Activated effector memory CD4-positive, alpha-beta T cell treated with anti-CD3 and anti-CD28 coated beads, Interleukin-2, amount 50 U/mL, for 16 hours (primary cell): ENCODE data around the gene WDR45.

Experiments
- DNase-seq: peaks from one replicate; pipeline ENCODE4 v3.0.0-alpha.2; 2020

The WDR45 gene

DNA sequence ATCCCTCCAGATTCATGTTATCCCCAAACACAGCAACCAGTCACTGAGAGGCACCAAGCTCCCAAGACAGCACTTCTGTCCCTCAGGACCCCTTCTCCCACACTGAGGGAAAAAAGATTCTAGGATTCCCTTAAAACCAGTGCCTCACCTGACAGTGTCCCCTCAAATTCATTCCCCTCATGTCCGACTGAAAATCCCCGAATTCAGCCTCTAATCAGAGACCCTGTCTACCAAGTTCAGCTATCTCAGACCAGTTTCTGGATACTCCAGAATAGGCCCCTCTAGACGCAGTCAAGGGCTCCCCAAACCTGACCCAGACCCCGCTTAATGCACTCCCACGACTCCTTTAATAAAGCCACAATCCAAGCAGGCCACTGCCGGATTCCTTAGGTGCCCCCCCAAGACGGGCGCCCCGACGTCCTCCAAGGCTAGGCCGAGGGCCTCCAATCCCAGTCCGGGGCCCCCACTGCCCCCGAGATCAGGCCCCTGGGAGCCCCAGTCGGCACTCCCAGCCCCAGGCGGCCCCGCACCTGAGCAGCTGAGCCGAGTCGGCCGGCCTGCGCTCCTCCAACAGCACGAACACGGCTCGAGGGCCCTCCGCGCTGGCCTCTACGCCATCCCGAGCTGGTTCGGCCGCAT is 37.0 kb downstream of the WDR45 start:
- no peak for DNase-seq

DNA sequence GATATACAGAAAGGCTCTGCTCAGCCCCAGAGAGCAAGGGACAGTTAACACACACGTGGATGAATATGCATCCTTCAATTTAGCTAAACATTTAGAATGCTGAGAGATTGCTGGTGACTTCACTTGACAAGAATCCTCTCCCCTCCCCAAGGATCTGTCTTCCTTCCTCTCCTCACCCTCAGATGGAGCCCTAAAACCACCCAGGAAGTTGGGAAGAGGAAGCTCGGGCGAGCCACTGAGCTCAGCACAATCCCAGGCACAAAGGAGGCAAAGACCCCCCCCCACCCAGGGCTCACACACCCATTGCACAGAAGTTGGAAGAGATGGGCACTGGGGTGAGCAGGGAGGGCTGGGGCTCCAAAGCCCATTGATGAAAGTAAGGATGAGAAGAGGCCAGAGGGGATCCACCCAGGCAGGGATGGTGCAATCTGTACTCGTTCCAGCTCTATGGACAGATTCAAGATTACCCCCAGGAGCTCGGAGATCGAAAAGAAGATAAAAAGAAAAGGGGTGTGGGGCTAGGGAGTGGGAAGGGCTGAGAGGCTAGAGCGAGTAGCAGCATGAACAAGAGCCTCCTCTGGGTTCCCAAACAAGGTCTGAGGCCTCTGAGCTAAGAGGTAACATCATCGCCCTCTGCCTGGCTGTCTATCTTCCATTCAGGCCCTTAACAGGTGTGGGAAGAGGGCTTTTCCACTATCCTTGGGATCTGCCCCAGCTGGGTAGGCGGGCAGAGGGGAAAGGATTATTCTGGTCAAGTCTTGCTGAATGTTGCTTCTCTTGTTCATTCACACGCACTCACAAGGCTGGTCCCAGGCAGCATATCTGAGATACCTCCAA is 37.7 kb downstream of the WDR45 start:
- DNase-seq, result no peak

DNA sequence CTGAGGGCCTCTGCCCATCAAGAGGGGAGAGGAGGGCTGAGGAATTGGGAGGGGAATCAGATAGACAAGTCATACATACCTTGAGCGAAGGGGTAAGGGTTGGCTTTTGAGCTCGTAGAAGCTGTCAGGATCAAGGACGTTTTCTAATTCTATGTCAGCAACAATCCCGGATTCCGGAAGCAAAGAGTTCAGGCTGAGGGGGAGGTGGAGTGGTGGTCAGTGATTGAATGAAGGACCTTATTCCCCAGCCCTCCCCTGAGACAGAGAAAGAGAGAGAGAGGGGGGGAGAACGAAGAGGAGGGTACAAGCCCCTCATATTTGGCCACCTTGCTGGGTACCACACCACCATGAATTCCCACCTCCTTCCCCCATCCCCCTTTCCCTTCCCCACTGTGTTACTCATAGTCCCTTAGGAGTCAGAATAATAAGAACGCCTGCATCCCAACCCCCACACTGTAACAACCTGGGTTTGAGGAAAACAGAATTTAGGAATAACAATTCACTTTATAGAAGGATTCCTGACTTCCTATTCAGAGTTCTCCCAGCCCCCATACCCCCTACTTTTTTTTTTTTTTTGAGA is 39.2 kb downstream of the WDR45 start:
- DNase-seq, result no peak

DNA sequence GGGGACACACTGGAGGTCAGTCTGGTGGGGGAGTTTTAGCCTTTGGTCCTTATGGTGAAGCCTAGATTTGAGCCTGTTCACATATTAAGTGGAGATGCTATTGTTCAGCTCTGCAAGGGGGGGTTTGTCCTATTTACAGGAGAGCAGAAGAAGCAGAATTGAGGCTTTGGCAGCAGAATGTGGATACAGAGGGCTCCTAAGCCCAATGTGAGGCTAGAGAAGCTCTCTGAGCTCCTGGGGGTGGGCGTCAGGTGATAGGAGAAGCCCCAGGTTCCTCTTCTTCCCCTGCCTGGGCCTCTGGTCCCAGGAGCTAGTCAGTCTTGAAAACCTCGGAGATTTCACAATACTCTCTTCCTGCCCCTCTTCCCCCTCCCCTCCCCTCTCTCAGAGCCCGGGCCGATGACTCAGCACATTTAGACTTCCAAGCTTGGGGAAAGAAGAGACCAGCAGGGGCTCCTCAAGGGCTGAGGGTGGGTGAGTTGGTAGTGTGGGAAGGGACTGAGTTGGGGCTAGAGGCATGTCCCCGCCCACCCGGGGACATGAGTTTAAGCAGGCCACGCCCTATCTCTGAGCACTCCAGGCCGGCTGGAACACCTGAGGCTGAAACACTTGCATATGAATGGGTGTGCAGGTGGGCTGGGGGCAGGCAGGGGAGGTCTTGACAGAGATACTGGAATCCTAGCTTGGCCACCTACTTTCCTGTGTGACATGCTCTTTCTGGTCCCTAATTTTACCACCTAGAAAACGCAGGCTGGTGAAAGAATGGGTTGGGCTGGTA is 39.9 kb downstream of the WDR45 start:
- peak; percentile 81 for DNase-seq

DNA sequence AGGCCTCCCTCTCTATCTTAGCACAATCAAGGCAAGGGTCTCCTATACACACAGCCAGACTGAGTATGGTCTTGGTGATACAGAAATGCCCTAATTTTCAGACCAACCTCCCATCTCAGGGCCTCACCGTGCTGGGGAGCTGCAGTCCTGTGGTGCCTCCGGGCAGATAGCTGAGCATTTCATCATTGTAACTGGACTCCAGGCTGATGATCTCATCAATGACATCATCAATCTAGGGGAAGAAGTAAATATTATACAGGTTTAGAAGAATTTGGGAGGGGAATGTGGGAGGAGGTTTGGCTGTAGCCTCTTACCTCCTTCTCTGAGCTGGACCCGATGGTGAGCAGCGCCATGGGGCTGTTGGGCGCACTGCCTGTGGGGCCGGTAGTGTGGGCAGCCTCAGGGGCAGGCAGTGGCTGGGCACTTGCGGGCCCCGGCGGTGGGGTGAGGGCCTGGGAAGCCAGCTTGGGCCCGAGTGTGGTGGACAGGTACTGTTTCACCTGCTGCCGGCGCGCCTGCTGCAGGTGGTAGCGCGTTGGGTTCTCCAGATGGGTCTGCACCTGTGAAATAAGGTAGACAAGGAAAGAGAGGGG is 41.7 kb downstream of the WDR45 start:
- DNase-seq, result no peak

DNA sequence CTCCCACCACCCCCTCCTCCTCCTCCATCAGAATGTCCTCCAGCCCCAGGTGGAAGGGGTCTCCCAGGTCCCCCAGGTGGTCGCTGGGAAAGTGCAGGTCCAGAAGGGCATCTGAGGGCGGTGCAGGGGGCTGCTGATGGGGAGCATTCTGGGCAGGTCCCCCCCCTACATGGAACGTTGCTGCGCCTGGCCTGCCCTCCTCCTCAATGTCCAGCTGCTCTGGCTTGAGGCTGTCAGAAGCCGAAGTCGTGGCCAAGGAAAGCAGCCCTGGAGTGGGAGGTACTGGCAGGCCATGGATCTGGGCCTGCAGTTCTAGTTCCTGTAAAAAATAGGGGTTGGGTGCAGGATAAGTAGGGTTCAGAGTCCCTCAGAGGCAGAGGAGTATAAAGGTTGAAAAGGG is 49.4 kb downstream of the WDR45 start:
- DNase-seq, result no peak

DNA sequence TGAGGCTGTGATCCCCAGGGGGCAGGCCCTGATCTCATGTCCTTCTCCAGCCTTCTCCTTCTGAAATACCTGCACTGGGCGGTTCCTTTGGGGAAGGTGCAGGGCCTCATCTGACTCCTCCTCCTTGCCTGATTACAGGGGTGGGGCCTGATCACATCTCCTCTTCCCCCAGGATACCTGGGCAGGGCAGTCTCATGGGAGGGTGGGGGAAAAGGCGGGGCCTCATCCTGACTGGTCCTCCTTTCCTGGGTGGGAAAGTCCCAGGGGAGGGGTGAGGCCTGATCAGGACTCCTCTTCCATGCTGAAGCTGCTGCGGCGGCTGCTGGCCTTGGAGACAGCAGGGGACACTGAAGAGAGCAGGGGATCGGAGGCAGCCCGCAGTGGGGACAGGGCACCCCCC is 49.8 kb downstream of the WDR45 start:
- DNase-seq, result no peak
